HCT116 (cell line): ENCODE measurements around the gene SPACA4. TPM values are rescaled to one million over a fixed set of nuclear protein-coding genes. Genes with fewer than 3 reads are reported as not detected.

Experiments used
- ATAC-seq: fragments of 200-7000 bp; cut with Tn5 transposase; 2 replicates; pipeline ENCODE4 v1.9.1; 2020; ENCODE audit warnings: mild to moderate bottlenecking, moderate library complexity
- BruUV-seq: library from RNA; stranded (reverse); fragments of 400-500 nt; replicated peaks from 2 replicates; lab custom pipeline; 2021; lab: Mats Ljungman, UMichigan
- CTCF ChIA-PET: fragments of 300-600 bp; sonication (Branson Sonifier 250); formaldehyde crosslinking; loops from one replicate; lab custom pipeline; 2021; ENCODE audit warnings: antibody characterized with exemption; lab: Charles Lee
- POLR2A ChIA-PET: fragments of 300-600, 350-600 bp; sonication (Branson Sonifier 250); formaldehyde crosslinking; loops from one replicate; lab custom pipeline; 2021; ENCODE audit warnings: antibody characterized with exemption; lab: Charles Lee
- RAD21 ChIA-PET, 2 experiments: fragments of 300-600 bp; sonication (Branson Sonifier 250); formaldehyde crosslinking; loops; one replicate each; lab custom pipeline; 2023; ENCODE audit warnings: low total read pairs in 2 of 2; ENCODE audit not compliant: uncharacterized antibody in 2 of 2, unreplicated experiment in 2 of 2, low non-redundant PET in 1 of 2; lab: Charles Lee
- DNase-seq: peaks from one replicate; pipeline ENCODE4 v3.0.0-alpha.2; 2010; ENCODE audit warnings: low read depth, low spot score
- H2AFZ ChIP-seq: fragments of 200-600 bp; shearing (Covaris generic), sonication (generic); 2 replicates; pipeline ENCODE4 v1.6.1; 2017; ENCODE audit warnings: low read depth, mixed run types, mixed read lengths, antibody characterized with exemption, low read length; ENCODE audit not compliant: poor library complexity, severe bottlenecking
- H3K27ac ChIP-seq: 2 replicates; pipeline ENCODE4 v1.5.1; 2012; ENCODE audit warnings: low read depth, low read length
- H3K27me3 ChIP-seq: fragments of 200-600 bp; sonication (generic); 2 replicates; pipeline ENCODE4 v1.6.1; 2016; ENCODE audit warnings: mixed run types, low read length, mixed read lengths; ENCODE audit not compliant: insufficient read depth
- H3K36me3 ChIP-seq, 2 experiments: fragments of 200-500 bp in 1 of 2; fragments of 200-600 bp in 1 of 2; sonication (Bioruptor generic) in 1 of 2; sonication (generic) in 1 of 2; 2 replicates each; pipeline versions ENCODE4 v1.5.1 to v1.6.1; 2014 to 2016; ENCODE audit warnings: low read length in 2 of 2, inconsistent platforms in 1 of 2, mixed read lengths in 1 of 2, mixed run types in 1 of 2; ENCODE audit not compliant: insufficient read depth in 2 of 2, control insufficient read depth in 1 of 2
- H3K4me1 ChIP-seq, 2 experiments: fragments of 200-600 bp in 1 of 2; sonication (generic) in 1 of 2; 2 replicates each; pipeline versions ENCODE4 v1.5.1 to v1.6.1; 2012 to 2017; ENCODE audit warnings: low read length in 2 of 2, inconsistent platforms in 1 of 2, mild to moderate bottlenecking in 1 of 2, mixed read lengths in 1 of 2, mixed run types in 1 of 2, moderate library complexity in 1 of 2; ENCODE audit not compliant: insufficient read depth in 2 of 2, control insufficient read depth in 1 of 2
- H3K4me2 ChIP-seq: fragments of 200-600 bp; sonication (generic); 2 replicates; pipeline ENCODE4 v1.6.1; 2017; ENCODE audit warnings: mixed run types, low read length, mixed read lengths
- H3K4me3 ChIP-seq, 2 experiments: fragments of 200-600 bp in 1 of 2; sonication (generic) in 1 of 2; replicated peaks in 1 of 2; 2 replicates each; pipeline ENCODE4 v1.5.1; 2011 to 2016; ENCODE audit warnings: low read length in 2 of 2, control low read depth in 1 of 2, low read depth in 1 of 2, mild to moderate bottlenecking in 1 of 2, mixed read lengths in 1 of 2, mixed run types in 1 of 2
- H3K79me2 ChIP-seq: fragments of 200-600 bp; sonication (generic); 2 replicates; pipeline ENCODE4 v1.6.1; 2017; ENCODE audit warnings: mild to moderate bottlenecking, mixed run types, low read length, moderate library complexity, mixed read lengths; ENCODE audit not compliant: insufficient read depth
- H3K9ac ChIP-seq: fragments of 200-600 bp; sonication (generic); 2 replicates; pipeline ENCODE4 v1.6.1; 2016; ENCODE audit warnings: low read length, mixed read lengths
- H3K9me2 ChIP-seq: fragments of 200-600 bp; sonication (generic), shearing (Covaris generic); 2 replicates; pipeline ENCODE4 v1.6.1; 2017; ENCODE audit warnings: mixed run types, mild to moderate bottlenecking, moderate library complexity; ENCODE audit not compliant: insufficient read depth
- H3K9me3 ChIP-seq, 2 experiments: fragments of 200-500 bp in 1 of 2; fragments of 200-600 bp in 1 of 2; sonication (Bioruptor generic) in 1 of 2; sonication (generic) in 1 of 2; 2 replicates each; pipeline ENCODE4 v1.6.1; 2014 to 2017; ENCODE audit warnings: low read length in 2 of 2, mixed read lengths in 2 of 2, inconsistent platforms in 1 of 2, low read depth in 1 of 2, mild to moderate bottlenecking in 1 of 2, mixed run types in 1 of 2, moderate library complexity in 1 of 2; ENCODE audit not compliant: control insufficient read depth in 1 of 2, insufficient read depth in 1 of 2
- H4K20me1 ChIP-seq: fragments of 200-600 bp; sonication (generic), shearing (Covaris generic); 2 replicates; pipeline ENCODE4 v1.6.1; 2017; ENCODE audit warnings: mixed run types, mild to moderate bottlenecking, moderate library complexity; ENCODE audit not compliant: insufficient read depth
- CBX3 ChIP-seq: IDR thresholded peaks from 2 replicates; pipeline ENCODE4 v1.6.1; 2012; ENCODE audit warnings: low read depth
- CEBPB ChIP-seq: IDR thresholded peaks from 2 replicates; pipeline ENCODE4 v1.6.1; 2012; ENCODE audit warnings: low read depth
- EGR1 ChIP-seq: IDR thresholded peaks from 2 replicates; pipeline ENCODE4 v1.6.1; 2012; ENCODE audit warnings: low read depth
- ELF1 ChIP-seq: IDR thresholded peaks from 2 replicates; pipeline ENCODE4 v1.6.1; 2012; ENCODE audit warnings: low read depth, borderline replicate concordance
- EZH2 ChIP-seq: fragments of 200-600 bp; sonication (generic); IDR thresholded peaks from 2 replicates; pipeline ENCODE4 v1.6.1; 2017; ENCODE audit warnings: antibody characterized with exemption, mixed run types
- FOSL1 ChIP-seq: IDR thresholded peaks from 2 replicates; pipeline ENCODE4 v1.6.1; 2012; ENCODE audit warnings: low read depth
- JUND ChIP-seq: IDR thresholded peaks from 2 replicates; pipeline ENCODE4 v1.6.1; 2012
- POLR2A ChIP-seq: IDR thresholded peaks from 2 replicates; pipeline ENCODE4 v1.7.0; 2011; ENCODE audit warnings: borderline replicate concordance; ENCODE audit not compliant: insufficient read depth, insufficient read length; ENCODE audit errors: extremely low read depth
- SIN3A ChIP-seq: IDR thresholded peaks from 2 replicates; pipeline ENCODE4 v1.6.1; 2012; ENCODE audit warnings: low read depth
- SP1 ChIP-seq: IDR thresholded peaks from 2 replicates; pipeline ENCODE4 v1.6.1; 2012; ENCODE audit warnings: low read depth
- SRF ChIP-seq: IDR thresholded peaks from 2 replicates; pipeline ENCODE4 v1.6.1; 2012; ENCODE audit warnings: low read depth
- YY1 ChIP-seq: IDR thresholded peaks from 2 replicates; pipeline ENCODE4 v1.6.1; 2011; ENCODE audit warnings: low read length, low read depth, moderate library complexity, mild to moderate bottlenecking; ENCODE audit not compliant: insufficient replicate concordance; ENCODE audit errors: extremely low read depth
- ZFX ChIP-seq: fragments of 450-650 bp; IDR thresholded peaks from 2 replicates; pipeline ENCODE4 v1.6.1; 2017
- intact Hi-C: fragments of 100-400 bp; cut with micrococcal nuclease; formaldehyde crosslinking; loops from 2 replicates; pipeline ENCODE4 v1.10.0; 2022
- total RNA-seq: library from RNA; stranded (reverse); gene quantifications from one replicate; pipeline ENCODE4 v1.2.1, GENCODE V29; 2021; ENCODE audit not compliant: unreplicated experiment
- TF ChIP-seq, protein P1 (sequence below): IDR thresholded peaks from 2 replicates; pipeline ENCODE4 v1.6.1; 2012
- TF ChIP-seq, protein P2 (sequence below), 3 experiments: fragments of 200-600 bp in 1 of 3; sonication (generic) in 1 of 3; IDR thresholded peaks in 2 of 3; conservative IDR thresholded peaks in 1 of 3; 2 replicates each; pipeline ENCODE4 v1.5.1; 2012 to 2017; ENCODE audit warnings: low read depth in 2 of 3, low read length in 2 of 3, antibody characterized with exemption in 1 of 3, borderline replicate concordance in 1 of 3, control low read depth in 1 of 3, mild to moderate bottlenecking in 1 of 3, mixed read lengths in 1 of 3, mixed run types in 1 of 3, moderate library complexity in 1 of 3; ENCODE audit not compliant: insufficient read depth in 1 of 3
- TF ChIP-seq, protein P3 (sequence below): IDR thresholded peaks from 2 replicates; pipeline ENCODE4 v1.6.1; 2012; ENCODE audit warnings: low read depth
- TF ChIP-seq, protein P4 (sequence below): IDR thresholded peaks from 2 replicates; pipeline ENCODE4 v1.6.1; 2012
- TF ChIP-seq, protein P5 (sequence below): IDR thresholded peaks from 2 replicates; pipeline ENCODE4 v1.6.1; 2011; ENCODE audit warnings: mild to moderate bottlenecking, low read length, moderate library complexity; ENCODE audit not compliant: insufficient replicate concordance; ENCODE audit errors: extremely low read depth

SPACA4 gene
- total RNA-seq, 1 experiment from 2014 or later, result not detected

DNA sequence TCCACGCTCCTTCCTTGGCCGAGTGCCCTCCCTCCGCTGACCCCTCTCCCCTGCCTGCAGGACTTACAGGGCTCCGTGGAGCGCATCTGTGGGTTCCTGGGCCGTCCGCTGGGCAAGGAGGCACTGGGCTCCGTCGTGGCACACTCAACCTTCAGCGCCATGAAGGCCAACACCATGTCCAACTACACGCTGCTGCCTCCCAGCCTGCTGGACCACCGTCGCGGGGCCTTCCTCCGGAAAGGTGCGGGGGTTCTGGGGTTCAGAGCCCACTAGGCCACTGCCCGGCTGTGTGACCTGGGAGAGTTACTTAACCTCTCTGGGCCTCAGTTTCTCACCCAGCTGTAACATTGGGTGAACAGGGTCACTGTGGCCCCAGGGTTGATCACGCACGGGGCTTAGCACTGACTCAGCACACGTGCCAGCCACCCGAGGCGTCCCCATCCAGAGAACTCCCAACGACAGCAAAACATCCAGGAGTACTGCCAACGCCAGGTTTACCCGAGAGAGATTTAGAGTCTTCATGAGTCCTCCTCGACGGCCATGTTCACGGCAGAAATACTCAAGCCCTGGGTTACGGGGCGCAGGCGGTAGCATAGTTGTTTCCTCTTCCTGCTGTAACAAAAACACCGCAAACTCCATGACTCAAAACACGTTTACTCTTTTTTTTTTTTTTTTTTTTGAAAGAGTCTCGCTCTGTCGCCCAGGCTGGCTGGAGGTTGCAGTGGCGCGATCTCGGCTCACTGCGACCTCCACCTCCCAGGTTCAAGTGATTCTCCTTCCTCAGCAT, 9.7 kb upstream of the SPACA4 start:
- no TSS peak for BruUV-seq
- no peak for DNase-seq
- no peaks in the 10 kb centered on the region for H3K27me3 ChIP-seq
- H3K9me3 ChIP-seq, result no peaks in the 10 kb centered on the region
- H3K9me2 ChIP-seq, result no peaks in the 10 kb centered on the region
- ChIA-PET POLR2A (interaction anchor here (0.6 kb wide), 1 partner anchor 273 kb away, joined by 3 read pairs; no protein-coding TSS in a partner anchor), RAD21 (no interaction called here), CTCF (no interaction called here)
- H3K79me2 ChIP-seq, result no peaks in the 10 kb centered on the region
- H3K4me3 ChIP-seq, result no peak overlapping the region
- ATAC-seq, result no peak
- no peaks in the 10 kb centered on the region for H3K4me1 ChIP-seq
- no peaks in the 10 kb centered on the region for H3K36me3 ChIP-seq
- H3K9ac ChIP-seq, result no peak overlapping the region
- H3K4me2 ChIP-seq, result no peak overlapping the region
- no peak overlapping the region for H2AFZ ChIP-seq
- TF ChIP-seq, protein P1, sequence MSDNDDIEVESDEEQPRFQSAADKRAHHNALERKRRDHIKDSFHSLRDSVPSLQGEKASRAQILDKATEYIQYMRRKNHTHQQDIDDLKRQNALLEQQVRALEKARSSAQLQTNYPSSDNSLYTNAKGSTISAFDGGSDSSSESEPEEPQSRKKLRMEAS, result no peak
- TF ChIP-seq SRF, result no peak
- TF ChIP-seq CBX3, result no peak
- TF ChIP-seq CEBPB, result no peak
- no peak for TF ChIP-seq EGR1
- TF ChIP-seq, protein P2, sequence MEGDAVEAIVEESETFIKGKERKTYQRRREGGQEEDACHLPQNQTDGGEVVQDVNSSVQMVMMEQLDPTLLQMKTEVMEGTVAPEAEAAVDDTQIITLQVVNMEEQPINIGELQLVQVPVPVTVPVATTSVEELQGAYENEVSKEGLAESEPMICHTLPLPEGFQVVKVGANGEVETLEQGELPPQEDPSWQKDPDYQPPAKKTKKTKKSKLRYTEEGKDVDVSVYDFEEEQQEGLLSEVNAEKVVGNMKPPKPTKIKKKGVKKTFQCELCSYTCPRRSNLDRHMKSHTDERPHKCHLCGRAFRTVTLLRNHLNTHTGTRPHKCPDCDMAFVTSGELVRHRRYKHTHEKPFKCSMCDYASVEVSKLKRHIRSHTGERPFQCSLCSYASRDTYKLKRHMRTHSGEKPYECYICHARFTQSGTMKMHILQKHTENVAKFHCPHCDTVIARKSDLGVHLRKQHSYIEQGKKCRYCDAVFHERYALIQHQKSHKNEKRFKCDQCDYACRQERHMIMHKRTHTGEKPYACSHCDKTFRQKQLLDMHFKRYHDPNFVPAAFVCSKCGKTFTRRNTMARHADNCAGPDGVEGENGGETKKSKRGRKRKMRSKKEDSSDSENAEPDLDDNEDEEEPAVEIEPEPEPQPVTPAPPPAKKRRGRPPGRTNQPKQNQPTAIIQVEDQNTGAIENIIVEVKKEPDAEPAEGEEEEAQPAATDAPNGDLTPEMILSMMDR (IDR thresholded peaks at IDR 0.05 in 2 of 3, conservative IDR thresholded peaks at IDR 0.05 in 1 of 3; ENCODE audit: borderline replicate concordance in 1 of 3, insufficient read depth in 1 of 3, low read depth in 2 of 3, low read length in 2 of 3), result no peak
- no peak for TF ChIP-seq YY1
- TF ChIP-seq SP1, result no peak
- TF ChIP-seq ELF1, result no peak
- TF ChIP-seq EZH2, result no peak
- TF ChIP-seq, protein P3, sequence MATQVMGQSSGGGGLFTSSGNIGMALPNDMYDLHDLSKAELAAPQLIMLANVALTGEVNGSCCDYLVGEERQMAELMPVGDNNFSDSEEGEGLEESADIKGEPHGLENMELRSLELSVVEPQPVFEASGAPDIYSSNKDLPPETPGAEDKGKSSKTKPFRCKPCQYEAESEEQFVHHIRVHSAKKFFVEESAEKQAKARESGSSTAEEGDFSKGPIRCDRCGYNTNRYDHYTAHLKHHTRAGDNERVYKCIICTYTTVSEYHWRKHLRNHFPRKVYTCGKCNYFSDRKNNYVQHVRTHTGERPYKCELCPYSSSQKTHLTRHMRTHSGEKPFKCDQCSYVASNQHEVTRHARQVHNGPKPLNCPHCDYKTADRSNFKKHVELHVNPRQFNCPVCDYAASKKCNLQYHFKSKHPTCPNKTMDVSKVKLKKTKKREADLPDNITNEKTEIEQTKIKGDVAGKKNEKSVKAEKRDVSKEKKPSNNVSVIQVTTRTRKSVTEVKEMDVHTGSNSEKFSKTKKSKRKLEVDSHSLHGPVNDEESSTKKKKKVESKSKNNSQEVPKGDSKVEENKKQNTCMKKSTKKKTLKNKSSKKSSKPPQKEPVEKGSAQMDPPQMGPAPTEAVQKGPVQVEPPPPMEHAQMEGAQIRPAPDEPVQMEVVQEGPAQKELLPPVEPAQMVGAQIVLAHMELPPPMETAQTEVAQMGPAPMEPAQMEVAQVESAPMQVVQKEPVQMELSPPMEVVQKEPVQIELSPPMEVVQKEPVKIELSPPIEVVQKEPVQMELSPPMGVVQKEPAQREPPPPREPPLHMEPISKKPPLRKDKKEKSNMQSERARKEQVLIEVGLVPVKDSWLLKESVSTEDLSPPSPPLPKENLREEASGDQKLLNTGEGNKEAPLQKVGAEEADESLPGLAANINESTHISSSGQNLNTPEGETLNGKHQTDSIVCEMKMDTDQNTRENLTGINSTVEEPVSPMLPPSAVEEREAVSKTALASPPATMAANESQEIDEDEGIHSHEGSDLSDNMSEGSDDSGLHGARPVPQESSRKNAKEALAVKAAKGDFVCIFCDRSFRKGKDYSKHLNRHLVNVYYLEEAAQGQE, result no peak
- TF ChIP-seq ZFX, result no peak
- no peak for TF ChIP-seq SIN3A
- no peak for TF ChIP-seq FOSL1
- TF ChIP-seq, protein P4, sequence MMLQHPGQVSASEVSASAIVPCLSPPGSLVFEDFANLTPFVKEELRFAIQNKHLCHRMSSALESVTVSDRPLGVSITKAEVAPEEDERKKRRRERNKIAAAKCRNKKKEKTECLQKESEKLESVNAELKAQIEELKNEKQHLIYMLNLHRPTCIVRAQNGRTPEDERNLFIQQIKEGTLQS, result no peak
- TF ChIP-seq JUND, result no peak
- TF ChIP-seq POLR2A, result no peak
- TF ChIP-seq, protein P5, sequence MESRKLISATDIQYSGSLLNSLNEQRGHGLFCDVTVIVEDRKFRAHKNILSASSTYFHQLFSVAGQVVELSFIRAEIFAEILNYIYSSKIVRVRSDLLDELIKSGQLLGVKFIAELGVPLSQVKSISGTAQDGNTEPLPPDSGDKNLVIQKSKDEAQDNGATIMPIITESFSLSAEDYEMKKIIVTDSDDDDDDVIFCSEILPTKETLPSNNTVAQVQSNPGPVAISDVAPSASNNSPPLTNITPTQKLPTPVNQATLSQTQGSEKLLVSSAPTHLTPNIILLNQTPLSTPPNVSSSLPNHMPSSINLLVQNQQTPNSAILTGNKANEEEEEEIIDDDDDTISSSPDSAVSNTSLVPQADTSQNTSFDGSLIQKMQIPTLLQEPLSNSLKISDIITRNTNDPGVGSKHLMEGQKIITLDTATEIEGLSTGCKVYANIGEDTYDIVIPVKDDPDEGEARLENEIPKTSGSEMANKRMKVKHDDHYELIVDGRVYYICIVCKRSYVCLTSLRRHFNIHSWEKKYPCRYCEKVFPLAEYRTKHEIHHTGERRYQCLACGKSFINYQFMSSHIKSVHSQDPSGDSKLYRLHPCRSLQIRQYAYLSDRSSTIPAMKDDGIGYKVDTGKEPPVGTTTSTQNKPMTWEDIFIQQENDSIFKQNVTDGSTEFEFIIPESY, result no peak
- intact Hi-C loops, result no loop called here
- no peak overlapping the region for H3K27ac ChIP-seq
- H4K20me1 ChIP-seq, result no peaks in the 10 kb centered on the region
